ENCODE measurements around the gene CPNE5.

- TF ChIP-seq CTCF (conservative IDR thresholded peaks at IDR 0.05) (no peak), EZH2 (IDR thresholded peaks at IDR 0.05; ENCODE audit: low read depth) (no peak)
These were observed 141.0 kb downstream of the CPNE5 start for GRCh38 chr6:36698196-36698595.

Data from PC-9 (cell line).